Adrenal gland (tissue), 12 donors: ENCODE data around the gene MARK1. TPM values are rescaled to one million over a fixed set of nuclear protein-coding genes. Genes with fewer than 3 reads are reported as not detected.

Experiments
- DNase-seq, 7 donors: peaks; one replicate each; pipeline ENCODE4 v3.0.0-alpha.2; 2019 to 2020
- H3K27ac ChIP-seq, 5 donors: fragments of 200-600 bp; sonication (generic) in 4 of 5; 1 replicate in 3 of 5; 2 replicates in 2 of 5; pipeline versions ENCODE4 v1.5.1 to v1.8.0; 2016 to 2020; ENCODE audit warnings: mild to moderate bottlenecking in 1 of 5
- H3K27me3 ChIP-seq: fragments of 200-600 bp; 2 replicates; pipeline ENCODE4 v1.8.0; 2021
- H3K36me3 ChIP-seq, 2 donors: fragments of 200-600 bp; replicated peaks in 1 of 2; 1 replicate in 1 of 2; 2 replicates in 1 of 2; pipeline versions ENCODE4 v1.5.1 to v1.8.0; 2018 to 2022
- H3K4me1 ChIP-seq, 2 donors: fragments of 200-600 bp; replicated peaks in 1 of 2; 1 replicate in 1 of 2; 2 replicates in 1 of 2; pipeline versions ENCODE4 v1.5.1 to v1.8.0; 2018 to 2021
- H3K4me3 ChIP-seq, 4 donors: fragments of 200-600 bp; sonication (generic) in 3 of 4; one replicate each; pipeline ENCODE4 v1.5.1; 2016 to 2018
- H3K9me3 ChIP-seq, 3 donors: fragments of 200-600 bp; sonication (generic) in 1 of 3; replicated peaks in 1 of 3; 1 replicate in 2 of 3; 2 replicates in 1 of 3; pipeline versions ENCODE4 v1.5.1 to v1.8.0; 2016 to 2021
- CTCF ChIP-seq, 6 experiments: fragments of 450-650 bp in 4 of 6; fragments of 200-600 bp in 2 of 6; sonication (generic) in 1 of 6; IDR thresholded peaks; 1 replicate in 5 of 6; 2 replicates in 1 of 6; pipeline versions ENCODE4 v1.5.1 to v1.8.0; 2016 to 2021; ENCODE audit warnings: antibody characterized with exemption in 6 of 6, mild to moderate bottlenecking in 2 of 6, moderate library complexity in 1 of 6
- POLR2A ChIP-seq, 2 donors: fragments of 450-650 bp; IDR thresholded peaks; one replicate each; pipeline ENCODE4 v1.6.1; 2017; ENCODE audit warnings: antibody characterized with exemption in 2 of 2, mild to moderate bottlenecking in 2 of 2, moderate library complexity in 1 of 2
- WGBS, 4 donors: extraction: QIAGEN DNeasy Blood & Tissue Kit in 2 of 4; methylation state at CpG; one replicate each; pipeline versions ENCODE4 v1.1.5 to v1.1.7; 2013 to 2017; 5-methylcytosine and 5-hydroxymethylcytosine counted together
- intact Hi-C, 2 donors: fragments of 100-400 bp; cut with DNase I; formaldehyde crosslinking; loops; one replicate each; pipeline versions ENCODE4 v1.14.1 to v1.15.0; 2022 to 2023
- polyA plus RNA-seq, 3 donors: library from polyadenylated mRNA; stranded (reverse); fragments of 200-250 nt in 2 of 3; fragments of 350-450 nt in 1 of 3; fragmentation: Illumina TruSeq in 1 of 3; extraction: RNeasy Lipid Tissue Mini Kit (QIAGEN cat#74804) in 1 of 3; gene quantifications; one replicate each; pipeline ENCODE4 v1.2.3, GENCODE V29; 2013 to 2014
- total RNA-seq, 9 donors: library from RNA; depleted of rRNA in 4 of 9; stranded (reverse); fragments of >200 nt in 4 of 9; fragments of 120-200 nt in 1 of 9; fragmentation: NEBNext Ultra II Directional in 1 of 9; extraction: Animal tissue kit (Norgen Biotek cat#: 25700) in 1 of 9; gene quantifications; one replicate each; pipeline versions ENCODE4 v1.1.0 to v1.2.4, GENCODE V29; 2013 to 2023
- donor health status: healthy with polysubstance abuse.
- donor health status: Bipolar disorder and iron deficiency.
- donor health status: DM: yes; HTN: yes; CAD: no.
- donor health status: DM: no; HTN: no; CAD: no.
- donor health status: DM: no; HTN: no; CAD: no.
- donor health status: DM: yes; HTN: yes; CAD: no.

The MARK1 gene
- total and polyA plus RNA-seq, 12 donors = 1.7 to 9.1 (median 3.9) TPM

- intact Hi-C loops = no loop called here
- WGBS, 4 donors = 72 to 88% (median 81%) methylated on average over 3 of the region's 3 CpGs
Observed at GRCh38 chr1:220685879-220686278, 157.9 kb downstream of the MARK1 start.

DNA sequence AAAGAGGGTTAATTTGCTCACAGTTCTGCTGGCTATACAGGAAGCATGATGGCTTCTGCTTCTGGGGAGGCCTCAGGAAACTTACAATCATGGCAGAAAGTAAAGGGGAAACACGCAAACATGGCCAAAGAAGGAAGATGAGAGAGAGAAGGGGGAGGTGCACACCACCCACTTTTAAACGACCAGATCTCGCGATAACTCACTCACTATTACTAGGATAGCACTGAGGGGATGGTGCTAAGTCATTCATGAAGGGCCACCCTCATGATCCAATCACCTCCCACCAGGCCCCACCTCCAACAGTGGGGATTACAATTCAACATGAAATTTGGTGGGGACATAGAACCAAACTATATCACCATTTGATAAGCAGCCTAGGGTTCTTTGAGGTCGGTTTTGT is 159.9 kb downstream of the MARK1 start:
- DNase-seq = no peak
- H3K27ac ChIP-seq = no peak overlapping the region
- no peak overlapping the region for H3K4me3 ChIP-seq
- TF ChIP-seq POLR2A (IDR thresholded peaks at IDR 0.05) = no peak
- TF ChIP-seq CTCF (IDR thresholded peaks at IDR 0.05) = no peak
- 84 to 88% (median 86%) methylated on average over 5 of the region's 5 CpGs for WGBS, 4 donors
- H3K27me3 ChIP-seq = no peaks in the 10 kb centered on the region
- intact Hi-C loops = no loop called here
- H3K9me3 ChIP-seq = no peaks in the 10 kb centered on the region
- no peaks in the 10 kb centered on the region for H3K36me3 ChIP-seq
- peaks cover 0 to 16% of the 10 kb centered on the region in 2 donors for H3K4me1 ChIP-seq

More at GRCh38 chr1:220685879-220686278, 157.9 kb downstream of the MARK1 start:
- no peak for DNase-seq
- Histone ChIP-seq H3K36me3 (no peaks in the 10 kb centered on the region), H3K27me3 (no peaks in the 10 kb centered on the region), H3K4me3 (no peak overlapping the region), H3K4me1 (peaks cover 0 to 14% of the 10 kb centered on the region in 2 donors), H3K9me3 (no peaks in the 10 kb centered on the region), H3K27ac (no peak overlapping the region)
- TF ChIP-seq CTCF (IDR thresholded peaks at IDR 0.05) = peak in 1 of 6 experiments; percentile 5
- no peak for TF ChIP-seq POLR2A (IDR thresholded peaks at IDR 0.05)

DNA sequence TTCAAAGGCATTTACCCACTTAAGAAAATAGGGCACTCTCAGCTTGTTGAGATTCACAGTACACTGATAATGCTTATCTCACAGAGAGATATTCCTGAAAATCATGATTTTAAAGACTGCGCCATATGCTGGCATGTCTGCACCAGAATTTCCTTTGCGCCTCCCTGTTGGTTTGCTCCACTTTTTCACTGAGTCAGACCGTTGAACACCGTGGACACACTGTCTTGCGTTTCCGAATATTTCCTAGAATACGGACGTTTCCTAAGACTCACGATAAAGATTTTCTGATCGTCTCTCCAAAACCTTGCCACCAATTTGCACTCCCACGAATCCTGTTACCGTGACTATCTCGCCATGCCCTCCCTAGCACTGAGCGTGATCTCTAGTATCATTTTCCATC is 161.7 kb downstream of the MARK1 start:
- intact Hi-C loops = loop anchor here (5.0 to 10.0 kb wide), 2 partner anchors 43 to 85 kb away; no protein-coding TSS in a partner anchor
- H3K4me3 ChIP-seq = peak overlapping the region in 2 of 4 donors; percentile 42 to 69
- no peak overlapping the region for H3K27ac ChIP-seq
- no peaks in the 10 kb centered on the region for H3K36me3 ChIP-seq
- no peaks in the 10 kb centered on the region for H3K27me3 ChIP-seq
- no peak for DNase-seq
- no peak for TF ChIP-seq POLR2A (IDR thresholded peaks at IDR 0.05)
- no peak for TF ChIP-seq CTCF (IDR thresholded peaks at IDR 0.05)
- H3K4me1 ChIP-seq = peaks cover 0 to 16% of the 10 kb centered on the region in 2 donors
- WGBS, 4 donors = 27 to 43% (median 39%) methylated on average over 14 of the region's 14 CpGs
- no peaks in the 10 kb centered on the region for H3K9me3 ChIP-seq

GRCh38 chr1:220690140-220691052 is 162.5 kb downstream of the MARK1 start, which contains the start of gene C1orf115:
C1orf115 (plus strand) TSS chr1:220690363; CDS start chr1:220690403, 40 bp downstream.
- Histone ChIP-seq H3K36me3 (no peaks in the 10 kb centered on the region), H3K27ac (peak within 1 kb of the TSS in 1 of 5 donors; percentile 10), H3K4me1 (peaks cover 0 to 16% of the 10 kb centered on the region in 2 donors), H3K4me3 (peak within 1 kb of the TSS in 2 of 4 donors; percentile 42 to 69), H3K9me3 (no peaks in the 10 kb centered on the region), H3K27me3 (no peaks in the 10 kb centered on the region)
- peak; percentile 54 to 83 (median 75) for DNase-seq
- TF ChIP-seq POLR2A (IDR thresholded peaks at IDR 0.05) = peak in 1 of 2 donors; percentile 17
- TF ChIP-seq CTCF (IDR thresholded peaks at IDR 0.05) = peak; percentile 71 to 97 (median 80)
- intact Hi-C loops = loop anchor here (5.0 to 10.0 kb wide), 2 partner anchors 42 to 84 kb away; no protein-coding TSS in a partner anchor
- 3 to 12% (median 7%) methylated on average over 32 to 96 of the region's 96 CpGs for WGBS, 4 donors
